Duodenal mucosa (tissue), 2 donors: ENCODE results near the gene USP53.
"Not testable (repeated sequence)": the region's sequence is repeated elsewhere in the genome, so short reads cannot be mapped to it uniquely, and the experiment has no call there.

Experiments
- H3K27ac ChIP-seq: one replicate; pipeline ENCODE4 v1.7.0; 2013; ENCODE audit warnings: low read depth, low read length
- H3K27me3 ChIP-seq, 2 donors: one replicate each; pipeline ENCODE4 v1.7.0; 2013; ENCODE audit warnings: low read length in 2 of 2, control low read depth in 1 of 2; ENCODE audit not compliant: insufficient read depth in 2 of 2, control insufficient read depth in 1 of 2
- H3K36me3 ChIP-seq, 2 donors: one replicate each; pipeline ENCODE4 v1.7.0; 2013; ENCODE audit warnings: low read length in 2 of 2, control low read depth in 1 of 2; ENCODE audit not compliant: insufficient read depth in 2 of 2, control insufficient read depth in 1 of 2
- H3K4me1 ChIP-seq, 2 donors: one replicate each; pipeline ENCODE4 v1.7.0; 2013; ENCODE audit warnings: low read length in 2 of 2, control low read depth in 1 of 2; ENCODE audit not compliant: insufficient read depth in 2 of 2, control insufficient read depth in 1 of 2
- H3K4me3 ChIP-seq, 2 donors: one replicate each; pipeline ENCODE4 v1.7.0; 2013; ENCODE audit warnings: low read length in 2 of 2, low read depth in 1 of 2
- H3K9ac ChIP-seq, 2 donors: one replicate each; pipeline ENCODE4 v1.7.0; 2013; ENCODE audit warnings: low read length in 2 of 2, low read depth in 1 of 2
- H3K9me3 ChIP-seq, 2 donors: one replicate each; pipeline ENCODE4 v1.7.0; 2013; ENCODE audit warnings: low read length in 2 of 2, control low read depth in 1 of 2; ENCODE audit not compliant: control insufficient read depth in 1 of 2

Gene USP53

GRCh38 chr4:119329835-119330620 is 117.5 kb downstream of the USP53 start:
- Histone ChIP-seq H3K9ac (no peak overlapping the region), H3K9me3 (no peaks in the 10 kb centered on the region), H3K27ac (no peak overlapping the region), H3K4me1 (peaks cover 8 to 11% of the 10 kb centered on the region in 2 donors), H3K36me3 (no peaks in the 10 kb centered on the region), H3K4me3 (no peak overlapping the region), H3K27me3 (no peaks in the 10 kb centered on the region)

GRCh38 chr4:119336332-119336979 is 123.9 kb downstream of the USP53 start:
- H3K9me3 ChIP-seq, H3K9ac ChIP-seq, H3K4me3 ChIP-seq, H3K4me1 ChIP-seq, H3K27ac ChIP-seq, H3K36me3 ChIP-seq, H3K27me3 ChIP-seq: not testable (repeated sequence)

GRCh38 chr4:119337010-119337409 is 124.5 kb downstream of the USP53 start:
- H3K27ac ChIP-seq, result no peak overlapping the region
- H3K4me3 ChIP-seq, result no peak overlapping the region
- H3K27me3 ChIP-seq, result no peaks in the 10 kb centered on the region
- no peaks in the 10 kb centered on the region for H3K4me1 ChIP-seq
- no peak overlapping the region for H3K9ac ChIP-seq
- H3K36me3 ChIP-seq, result no peaks in the 10 kb centered on the region
- H3K9me3 ChIP-seq, result no peaks in the 10 kb centered on the region

GRCh38 chr4:119339895-119340294 is 127.4 kb downstream of the USP53 start:
- not testable (repeated sequence) for H3K9me3 ChIP-seq, H3K4me3 ChIP-seq, H3K36me3 ChIP-seq, H3K9ac ChIP-seq, H3K27ac ChIP-seq, H3K27me3 ChIP-seq, H3K4me1 ChIP-seq

GRCh38 chr4:119343293-119343692 is 130.8 kb downstream of the USP53 start:
- not testable (repeated sequence) for H3K4me3 ChIP-seq, H3K4me1 ChIP-seq, H3K27me3 ChIP-seq, H3K27ac ChIP-seq, H3K9ac ChIP-seq, H3K9me3 ChIP-seq, H3K36me3 ChIP-seq
